SK-N-SH (cell line): ENCODE measurements around the gene MAP3K19. TPM values are rescaled to one million over a fixed set of nuclear protein-coding genes. Genes with fewer than 3 reads are reported as not detected.

Source experiments
- CTCF ChIA-PET: fragments of 300-600, 350-600 bp; formaldehyde crosslinking; extraction: SDS; loops from one replicate; lab custom pipeline; 2021; lab: Yijun Ruan, JAX
- POLR2A ChIA-PET: fragments of 350-600 bp; sonication (Branson Sonifier 250); formaldehyde crosslinking; extraction: SDS; loops from one replicate; lab custom pipeline; 2020; ENCODE audit warnings: antibody characterized with exemption, inconsistent platforms; lab: Yijun Ruan, JAX
- DNase-seq: peaks from one replicate; pipeline ENCODE4 v3.0.0; 2012
- H2AFZ ChIP-seq: fragments of 200-600 bp; sonication (generic); 2 replicates; pipeline ENCODE4 v1.8.1; 2016; ENCODE audit warnings: antibody characterized with exemption, mild to moderate bottlenecking, low read depth
- H3F3A ChIP-seq: fragments of 200-600 bp; sonication (generic); replicated peaks from 2 replicates; pipeline ENCODE3; 2016; ENCODE audit warnings: antibody characterized with exemption, mild to moderate bottlenecking; ENCODE audit not compliant: insufficient read depth
- H3K27ac ChIP-seq, 2 experiments: fragments of 200-500 bp in 1 of 2; fragments of 200-600 bp in 1 of 2; sonication (Bioruptor generic) in 1 of 2; sonication (generic), shearing (Covaris generic) in 1 of 2; 2 replicates each; pipeline versions ENCODE4 v1.5.1 to v1.6.1; 2014 to 2016; ENCODE audit warnings: low read depth in 2 of 2, inconsistent platforms in 1 of 2, low read length in 1 of 2, mild to moderate bottlenecking in 1 of 2, mixed read lengths in 1 of 2
- H3K27me3 ChIP-seq: fragments of 200-600 bp; sonication (generic), shearing (Covaris generic); 2 replicates; pipeline ENCODE4 v1.6.1; 2016; ENCODE audit warnings: mixed run types; ENCODE audit not compliant: insufficient read depth
- H3K36me3 ChIP-seq, 2 experiments: fragments of 200-500 bp in 1 of 2; fragments of 200-600 bp in 1 of 2; sonication (Bioruptor generic) in 1 of 2; sonication (generic) in 1 of 2; replicated peaks in 1 of 2; 2 replicates each; pipeline versions ENCODE3 to v1.5.1; 2014 to 2016; ENCODE audit warnings: low read length in 1 of 2, mild to moderate bottlenecking in 1 of 2; ENCODE audit not compliant: insufficient read depth in 2 of 2, control insufficient read depth in 1 of 2
- H3K4me1 ChIP-seq, 2 experiments: fragments of 200-500 bp in 1 of 2; fragments of 200-600 bp in 1 of 2; sonication (Bioruptor generic) in 1 of 2; sonication (generic), shearing (Covaris generic) in 1 of 2; 2 replicates each; pipeline versions ENCODE4 v1.5.1 to v1.6.1; 2014 to 2016; ENCODE audit warnings: low read depth in 1 of 2, low read length in 1 of 2, mixed run types in 1 of 2; ENCODE audit not compliant: insufficient read depth in 2 of 2, control insufficient read depth in 1 of 2
- H3K4me2 ChIP-seq: fragments of 200-600 bp; sonication (generic), shearing (Covaris generic); 2 replicates; pipeline ENCODE4 v1.6.1; 2017; ENCODE audit warnings: mixed run types
- H3K4me3 ChIP-seq, 2 experiments: fragments of 200-500 bp in 1 of 2; fragments of 200-600 bp in 1 of 2; sonication (Bioruptor generic) in 1 of 2; sonication (generic), shearing (Covaris generic) in 1 of 2; 2 replicates each; pipeline versions ENCODE4 v1.5.1 to v1.8.1; 2014 to 2016; ENCODE audit warnings: low read depth in 2 of 2, inconsistent platforms in 1 of 2, low read length in 1 of 2, mild to moderate bottlenecking in 1 of 2, mixed read lengths in 1 of 2, moderate library complexity in 1 of 2
- H3K79me2 ChIP-seq: fragments of 200-600 bp; sonication (generic); 2 replicates; pipeline ENCODE4 v1.8.1; 2017; ENCODE audit warnings: mild to moderate bottlenecking; ENCODE audit not compliant: insufficient read depth
- H3K9ac ChIP-seq: fragments of 200-600 bp; sonication (generic); 2 replicates; pipeline ENCODE4 v1.6.1; 2017; ENCODE audit warnings: mixed run types
- H3K9me2 ChIP-seq: fragments of 200-600 bp; sonication (generic); 2 replicates; pipeline ENCODE4 v1.6.1; 2017; ENCODE audit warnings: mixed run types
- H3K9me3 ChIP-seq: fragments of 200-600 bp; sonication (generic); 2 replicates; pipeline ENCODE4 v1.6.1; 2017; ENCODE audit warnings: mixed run types, mild to moderate bottlenecking, moderate library complexity
- H4K20me1 ChIP-seq: fragments of 200-600 bp; sonication (generic); 2 replicates; pipeline ENCODE4 v1.6.1; 2017; ENCODE audit warnings: mild to moderate bottlenecking, mixed run types; ENCODE audit not compliant: insufficient read depth
- CHD2 ChIP-seq: fragments of 150-350 bp; IDR thresholded peaks from 2 replicates; pipeline ENCODE4 v1.6.1; 2018; ENCODE audit warnings: low read length; ENCODE audit not compliant: partially characterized antibody
- EP300 ChIP-seq, 2 experiments: IDR thresholded peaks; 2 replicates each; pipeline versions ENCODE4 v1.4.0 to v1.6.1; 2012; ENCODE audit warnings: borderline replicate concordance in 1 of 2, low read depth in 1 of 2, low read length in 1 of 2
- FOXJ3 ChIP-seq: sonication (generic); formaldehyde crosslinking; IDR thresholded peaks from 2 replicates; pipeline ENCODE4 v1.5.1; 2020; ENCODE audit warnings: mild to moderate bottlenecking, missing genetic modification reagents
- GATA2 ChIP-seq: sonication (generic); formaldehyde crosslinking; IDR thresholded peaks from 2 replicates; pipeline ENCODE4 v1.5.0; 2020; ENCODE audit warnings: mild to moderate bottlenecking, missing genetic modification reagents
- IRF3 ChIP-seq: fragments of 150-350 bp; IDR thresholded peaks from 2 replicates; pipeline ENCODE4 v1.6.1; 2016; ENCODE audit warnings: mild to moderate bottlenecking, low read depth, low read length
- MAX ChIP-seq: IDR thresholded peaks from 2 replicates; pipeline ENCODE4 v1.4.0; 2012; ENCODE audit warnings: low read depth
- USF2 ChIP-seq: fragments of 150-350 bp; IDR thresholded peaks from 2 replicates; pipeline ENCODE4 v1.6.1; 2017; ENCODE audit warnings: antibody characterized with exemption, low read length, low read depth, borderline replicate concordance
- WGBS: methylation state at CpG from one replicate; pipeline ENCODE4 v1.1.6; 2017; ENCODE audit warnings: low lambda C conversion rate; 5-methylcytosine and 5-hydroxymethylcytosine counted together
- polyA plus RNA-seq, 3 experiments: library from polyadenylated mRNA; depleted of rRNA; stranded (reverse); fragments of >200 nt; gene quantifications; 2 replicates each; pipeline ENCODE4 v1.2.3, GENCODE V29; 2012

MAP3K19 gene
- polyA plus RNA-seq, 1 of the 3 experiments (the other 2 are of a cell fraction), result not detected

- peaks cover 4% of the 10 kb centered on the region; the same call in 1 of the 2 replicates for H4K20me1 ChIP-seq
- TF ChIP-seq MAX, result no peak
- TF ChIP-seq, all 33 proteins: peak for 0
- Histone ChIP-seq H3K9ac (no peak overlapping the region), H3K4me1 (no peaks in the 10 kb centered on the region), H3K4me3 (no peak overlapping the region), H3K27me3 (no peaks in the 10 kb centered on the region), H3K36me3 (peaks cover 47 to 62% of the 10 kb centered on the region in 2 experiments), H3F3A (peaks cover 9% of the 10 kb centered on the region), H3K79me2 (peaks cover 3% of the 10 kb centered on the region; the same call in 1 of the 2 replicates), H3K9me2 (no peaks in the 10 kb centered on the region), H3K4me2 (no peak overlapping the region), H2AFZ (no peak overlapping the region), H3K27ac (no peak overlapping the region), H3K9me3 (no peaks in the 10 kb centered on the region)
- ChIA-PET POLR2A (no interaction called here), CTCF (interaction anchor here (0.6 kb wide), 1 partner anchor 629 kb away, joined by 3 read pairs; no protein-coding TSS in a partner anchor)
- DNase-seq, result no peak
- WGBS, result 93% methylated on average over 5 of the region's 5 CpGs
Observed at GRCh38 chr2:134957477-134957876, 89.8 kb downstream of the MAP3K19 start.

GRCh38 chr2:134955744-134956143 is 91.5 kb downstream of the MAP3K19 start:
- TF ChIP-seq IRF3, result no peak
- Histone ChIP-seq H3K4me1 (no peaks in the 10 kb centered on the region), H3K27ac (no peak overlapping the region), H4K20me1 (peaks cover 4% of the 10 kb centered on the region; the same call in 1 of the 2 replicates), H3K4me3 (no peak overlapping the region), H3K36me3 (peaks cover 64 to 79% of the 10 kb centered on the region in 2 experiments), H2AFZ (no peak overlapping the region), H3K9ac (no peak overlapping the region), H3K9me2 (no peaks in the 10 kb centered on the region), H3K79me2 (peaks cover 14% of the 10 kb centered on the region; the same call in 1 of the 2 replicates), H3K4me2 (no peak overlapping the region), H3K27me3 (no peaks in the 10 kb centered on the region), H3F3A (peaks cover 9% of the 10 kb centered on the region), H3K9me3 (no peaks in the 10 kb centered on the region)
- 44% methylated on average over 1 of the region's 1 CpG for WGBS
- CTCF ChIA-PET, result interaction anchor here (1.7 kb wide), 1 partner anchor 9 kb away, joined by 7 read pairs; no protein-coding TSS in a partner anchor
- DNase-seq, result no peak
- POLR2A ChIA-PET, result no interaction called here

GRCh38 chr2:134954065-134954464 is 93.2 kb downstream of the MAP3K19 start:
- H3K4me3 ChIP-seq, result no peak overlapping the region
- no peak for DNase-seq
- TF ChIP-seq EP300 (IDR thresholded peaks at IDR 0.05; ENCODE audit: borderline replicate concordance in 1 of 2, low read depth in 1 of 2, low read length in 1 of 2) (no peak), MAX (no peak), FOXJ3 (CRISPR knock-in tag) (no peak), GATA2 (CRISPR knock-in tag) (no peak), USF2 (no peak), CHD2 (no peak)
- H3F3A ChIP-seq, result peaks cover 14% of the 10 kb centered on the region
- H3K36me3 ChIP-seq, result peaks cover 79 to 86% of the 10 kb centered on the region in 2 experiments
- H3K9ac ChIP-seq, result no peak overlapping the region
- no peaks in the 10 kb centered on the region for H3K4me1 ChIP-seq
- no peaks in the 10 kb centered on the region for H3K9me3 ChIP-seq
- H3K27me3 ChIP-seq, result no peaks in the 10 kb centered on the region
- H3K9me2 ChIP-seq, result no peaks in the 10 kb centered on the region
- H2AFZ ChIP-seq, result no peak overlapping the region
- POLR2A ChIA-PET, result no interaction called here
- no peak overlapping the region for H3K4me2 ChIP-seq
- 95% methylated on average over 5 of the region's 5 CpGs for WGBS
- H3K79me2 ChIP-seq, result peaks cover 24% of the 10 kb centered on the region; the same call in 1 of the 2 replicates
- H4K20me1 ChIP-seq, result peaks cover 4% of the 10 kb centered on the region; the same call in 1 of the 2 replicates
- CTCF ChIA-PET, result no interaction called here
- no peak overlapping the region; a peak in 1 of 4 replicates for H3K27ac ChIP-seq
